H1 (cell line): ENCODE results near the gene DPY19L2. TPM values are rescaled to one million over a fixed set of nuclear protein-coding genes. Genes with fewer than 3 reads are reported as not detected.
"Not testable (repeated sequence)": the region's sequence is repeated elsewhere in the genome, so short reads cannot be mapped to it uniquely, and the experiment has no call there.

Experiments used
- CTCF ChIA-PET: fragments of 300-600 bp; sonication (Branson Sonifier 250); formaldehyde crosslinking; loops from one replicate; lab custom pipeline; 2021; ENCODE audit not compliant: partially characterized antibody; lab: Charles Lee
- POLR2A ChIA-PET: fragments of 300-600 bp; sonication (Branson Sonifier 250); formaldehyde crosslinking; loops from one replicate; lab custom pipeline; 2021; ENCODE audit warnings: inconsistent platforms; ENCODE audit not compliant: partially characterized antibody; lab: Charles Lee
- DNase-seq, 2 experiments: peaks; one replicate each; pipeline versions ENCODE4 v3.0.0 to v3.0.0-alpha.2; 2010 to 2022; ENCODE audit warnings: low spot score in 2 of 2, low read depth in 1 of 2, mixed read lengths in 1 of 2
- FAIRE-seq: peaks from 2 replicates; lab custom pipeline; 2011; peaks lifted over from hg19 to GRCh38; lab: Jason Lieb, UNC
- H2AFZ ChIP-seq: 2 replicates; pipeline ENCODE4 v1.8.1; 2012; ENCODE audit warnings: low read length, inconsistent platforms
- H2AK5ac ChIP-seq: 2 replicates; pipeline ENCODE4 v1.6.1; 2013; ENCODE audit warnings: low read depth, low read length
- H2BK120ac ChIP-seq: replicated peaks from 2 replicates; pipeline ENCODE3; 2013; ENCODE audit warnings: low read depth, low read length, inconsistent platforms
- H2BK12ac ChIP-seq: 2 replicates; pipeline ENCODE4 v1.6.1; 2013; ENCODE audit warnings: low read depth, low read length
- H2BK15ac ChIP-seq: 2 replicates; pipeline ENCODE4 v1.6.1; 2013; ENCODE audit warnings: low read length
- H2BK20ac ChIP-seq: 2 replicates; pipeline ENCODE4 v1.6.1; 2013; ENCODE audit warnings: low read length
- H2BK5ac ChIP-seq: 2 replicates; pipeline ENCODE4 v1.6.1; 2013; ENCODE audit warnings: low read depth, low read length
- H3K14ac ChIP-seq: 2 replicates; pipeline ENCODE4 v1.6.1; 2013; ENCODE audit warnings: inconsistent platforms; ENCODE audit not compliant: insufficient read length
- H3K18ac ChIP-seq: 2 replicates; pipeline ENCODE4 v1.6.1; 2013; ENCODE audit warnings: low read length; ENCODE audit errors: extremely low read depth
- H3K23ac ChIP-seq: 2 replicates; pipeline ENCODE4 v1.6.1; 2013; ENCODE audit warnings: inconsistent platforms; ENCODE audit not compliant: insufficient read length
- H3K23me2 ChIP-seq: 2 replicates; pipeline ENCODE4 v1.6.1; 2013; ENCODE audit warnings: low read depth, low read length
- H3K27ac ChIP-seq: 2 replicates; pipeline ENCODE4 v1.6.1; 2011; ENCODE audit warnings: low read depth, low read length, inconsistent platforms
- H3K27me3 ChIP-seq, 4 experiments: replicated peaks in 1 of 4; 1 replicate in 1 of 4; 2 replicates in 3 of 4; pipeline versions ENCODE4 v1.6.1 to v1.8.1; 2011 to 2013; ENCODE audit warnings: low read length in 3 of 4, mild to moderate bottlenecking in 3 of 4, inconsistent platforms in 2 of 4, mixed read lengths in 2 of 4, moderate library complexity in 1 of 4; ENCODE audit not compliant: control insufficient read depth in 3 of 4, insufficient read depth in 3 of 4; ENCODE audit errors: extremely low read depth in 1 of 4
- H3K36me3 ChIP-seq, 4 experiments: 2 replicates each; pipeline versions ENCODE4 v1.6.1 to v1.8.1; 2011 to 2013; ENCODE audit warnings: mild to moderate bottlenecking in 4 of 4, low read length in 3 of 4, moderate library complexity in 2 of 4, control low read depth in 1 of 4, inconsistent platforms in 1 of 4; ENCODE audit not compliant: insufficient read depth in 4 of 4, control insufficient read depth in 2 of 4
- H3K4ac ChIP-seq: replicated peaks from 2 replicates; pipeline ENCODE3; 2013; ENCODE audit warnings: low read length, low read depth, mixed read lengths, inconsistent platforms; ENCODE audit not compliant: insufficient read length
- H3K4me1 ChIP-seq, 4 experiments: replicated peaks in 1 of 4; 1 replicate in 1 of 4; 2 replicates in 3 of 4; pipeline versions ENCODE4 v1.6.1 to v1.8.1; 2011 to 2013; ENCODE audit warnings: low read length in 3 of 4, inconsistent platforms in 2 of 4, mixed read lengths in 1 of 4; ENCODE audit not compliant: insufficient read depth in 4 of 4, control insufficient read depth in 3 of 4
- H3K4me2 ChIP-seq, 2 experiments: 2 replicates each; pipeline versions ENCODE4 v1.6.1 to v1.8.1; 2011 to 2013; ENCODE audit warnings: low read depth in 2 of 2, low read length in 2 of 2, control low read depth in 1 of 2, inconsistent platforms in 1 of 2, mild to moderate bottlenecking in 1 of 2; ENCODE audit not compliant: insufficient read depth in 1 of 2
- H3K4me3 ChIP-seq, 4 experiments: fragments of 200-600, 300-600 bp in 1 of 4; sonication (generic), shearing (Covaris generic), sonication (Bioruptor Twin) in 1 of 4; 2 replicates each; pipeline versions ENCODE4 v1.5.1 to v1.8.1; 2011 to 2016; ENCODE audit warnings: low read length in 4 of 4, low read depth in 3 of 4, control low read depth in 2 of 4, inconsistent platforms in 2 of 4, mild to moderate bottlenecking in 2 of 4, mixed read lengths in 1 of 4, moderate library complexity in 1 of 4; ENCODE audit not compliant: insufficient read depth in 2 of 4; ENCODE audit errors: extremely low read depth in 1 of 4
- H3K56ac ChIP-seq: replicated peaks from 2 replicates; pipeline ENCODE3; 2013; ENCODE audit warnings: low read depth, mild to moderate bottlenecking, mixed read lengths, low read length, inconsistent platforms; ENCODE audit not compliant: insufficient read length
- H3K79me1 ChIP-seq: 2 replicates; pipeline ENCODE4 v1.6.1; 2013; ENCODE audit warnings: low read depth, low read length, control low read depth
- H3K79me2 ChIP-seq, 2 experiments: 2 replicates each; pipeline versions ENCODE4 v1.6.1 to v1.8.1; 2012 to 2013; ENCODE audit warnings: low read length in 2 of 2, mild to moderate bottlenecking in 2 of 2, inconsistent platforms in 1 of 2; ENCODE audit not compliant: insufficient read depth in 2 of 2, control insufficient read depth in 1 of 2
- H3K9ac ChIP-seq, 4 experiments: replicated peaks in 1 of 4; 1 replicate in 1 of 4; 2 replicates in 3 of 4; pipeline versions ENCODE4 v1.6.1 to v1.8.1; 2011 to 2013; ENCODE audit warnings: low read depth in 3 of 4, low read length in 3 of 4, control low read depth in 2 of 4, mild to moderate bottlenecking in 2 of 4, moderate library complexity in 2 of 4, inconsistent platforms in 1 of 4; ENCODE audit errors: extremely low read depth in 1 of 4
- H3K9me3 ChIP-seq, 2 experiments: 2 replicates each; pipeline versions ENCODE4 v1.6.1 to v1.8.1; 2012 to 2013; ENCODE audit warnings: mild to moderate bottlenecking in 2 of 2, moderate library complexity in 2 of 2, control low read depth in 1 of 2, inconsistent platforms in 1 of 2, low read depth in 1 of 2, low read length in 1 of 2, mixed read lengths in 1 of 2; ENCODE audit not compliant: insufficient read depth in 2 of 2
- H4K20me1 ChIP-seq, 2 experiments: replicated peaks in 1 of 2; 2 replicates each; pipeline versions ENCODE3 to v1.8.1; 2011 to 2013; ENCODE audit warnings: inconsistent platforms in 2 of 2, low read length in 2 of 2, mild to moderate bottlenecking in 1 of 2; ENCODE audit not compliant: insufficient read depth in 2 of 2, control insufficient read depth in 1 of 2
- H4K5ac ChIP-seq: 2 replicates; pipeline ENCODE4 v1.6.1; 2013; ENCODE audit warnings: low read length, low read depth, mixed read lengths, inconsistent platforms; ENCODE audit not compliant: insufficient read length
- H4K8ac ChIP-seq: 2 replicates; pipeline ENCODE4 v1.8.0; 2013; ENCODE audit warnings: mild to moderate bottlenecking, moderate library complexity, low read length, inconsistent platforms; ENCODE audit not compliant: insufficient read depth; ENCODE audit errors: extremely low read depth
- H4K91ac ChIP-seq: replicated peaks from 2 replicates; pipeline ENCODE3; 2013; ENCODE audit warnings: low read length, mixed read lengths, inconsistent platforms; ENCODE audit not compliant: insufficient read length
- WGBS, 2 experiments: shearing (Covaris generic) in 1 of 2; methylation state at CpG; one replicate each; pipeline versions ENCODE4 v1.1.6 to v1.1.7; 2013 to 2015; ENCODE audit warnings: low lambda C conversion rate in 2 of 2, mixed read lengths in 2 of 2, inconsistent platforms in 1 of 2, low coverage in 1 of 2, missing lambda C conversion rate in 1 of 2; ENCODE audit not compliant: insufficient replicate concordance in 2 of 2, insufficient coverage in 1 of 2, insufficient read length in 1 of 2; ENCODE audit errors: extremely low coverage in 1 of 2, missing lambda C conversion rate in 1 of 2; 5-methylcytosine and 5-hydroxymethylcytosine counted together
- polyA plus RNA-seq, 7 experiments: library from polyadenylated mRNA; depleted of rRNA in 3 of 7; stranded (reverse) in 5 of 7; unstranded in 2 of 7; fragments of >200 nt in 5 of 7; fragments of 200-250 nt in 2 of 7; gene quantifications; 1 replicate in 5 of 7; 2 replicates in 1 of 7; 4 replicates in 1 of 7; pipeline versions ENCODE4 v1.2.1 to v1.2.3, GENCODE V29; 2011 to 2013; ENCODE audit warnings: missing spikeins in 2 of 7, mixed read lengths in 2 of 7
- total RNA-seq: library from RNA; stranded (reverse); fragmentation: NEBNext Ultra II Directional; extraction: Animal tissue kit (Norgen Biotek cat#: 25700); gene quantifications from 2 replicates; pipeline ENCODE4 v1.2.1, GENCODE V29; 2021

The DPY19L2 gene
- total and polyA plus RNA-seq, 2 of the 8 experiments (the other 6 are each of a cell fraction or from before 2014, with no cell fraction given) = 2.2 to 3.3 TPM

DNA sequence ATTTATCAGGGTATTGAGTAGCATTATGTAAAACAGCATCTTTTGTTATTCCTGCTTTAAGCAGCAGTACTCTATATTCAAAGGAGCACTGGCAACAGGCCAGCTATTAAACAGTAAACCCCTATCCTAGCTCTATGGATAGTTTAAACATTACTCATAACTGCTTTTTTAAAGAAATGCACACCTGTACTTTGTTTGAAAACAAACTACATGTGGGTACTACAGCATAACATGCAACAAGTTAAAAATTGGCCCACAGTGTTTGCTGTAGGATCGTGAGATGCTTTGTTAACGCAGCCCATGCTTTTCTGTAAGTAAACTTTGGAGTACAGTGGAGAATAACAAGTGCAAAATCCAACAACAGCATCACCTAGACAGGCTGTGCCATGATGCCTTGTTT, 14.3 kb upstream of the DPY19L2 start:
- 91% methylated on average over 2 of the region's 2 CpGs; no CpG with 5 or more reads in 1 of the 2 experiments for WGBS, 2 experiments
- not testable (repeated sequence) for H3K36me3 ChIP-seq

GRCh38 chr12:63680758-63681157, 12.5 kb upstream of the DPY19L2 start:
- H2BK5ac ChIP-seq, CTCF ChIA-PET, H3K18ac ChIP-seq, H4K91ac ChIP-seq, H3K4me3 ChIP-seq, H3K4me1 ChIP-seq, H2AFZ ChIP-seq, H2BK120ac ChIP-seq, H3K79me2 ChIP-seq, H3K9ac ChIP-seq, H3K27me3 ChIP-seq, H3K23ac ChIP-seq, H2BK20ac ChIP-seq, H4K8ac ChIP-seq, H3K36me3 ChIP-seq, H3K79me1 ChIP-seq, DNase-seq, H3K14ac ChIP-seq, H3K27ac ChIP-seq, H3K9me3 ChIP-seq, H2AK5ac ChIP-seq, FAIRE-seq, H3K4me2 ChIP-seq, H4K20me1 ChIP-seq, H3K4ac ChIP-seq, H2BK12ac ChIP-seq, H4K5ac ChIP-seq, H3K56ac ChIP-seq, H2BK15ac ChIP-seq, H3K23me2 ChIP-seq: not testable (repeated sequence)
- POLR2A ChIA-PET = interaction anchor here (0.7 kb wide), 1 partner anchor 731 kb away, joined by 3 read pairs; no protein-coding TSS in a partner anchor

More for the DNA sequence above, 14.3 kb upstream of the DPY19L2 start:
- H2AK5ac ChIP-seq, H2BK20ac ChIP-seq, H2BK12ac ChIP-seq, H4K5ac ChIP-seq, H4K8ac ChIP-seq, H3K23ac ChIP-seq, H3K23me2 ChIP-seq, H3K56ac ChIP-seq, CTCF ChIA-PET, H3K27ac ChIP-seq, H2AFZ ChIP-seq, H2BK5ac ChIP-seq, H3K27me3 ChIP-seq, H3K14ac ChIP-seq, H4K91ac ChIP-seq, H3K79me1 ChIP-seq, H2BK120ac ChIP-seq, H3K9me3 ChIP-seq, DNase-seq, H3K79me2 ChIP-seq, POLR2A ChIA-PET, H3K18ac ChIP-seq, H3K9ac ChIP-seq, FAIRE-seq, H2BK15ac ChIP-seq, H3K4me2 ChIP-seq, H4K20me1 ChIP-seq, H3K4me1 ChIP-seq, H3K4me3 ChIP-seq, H3K4ac ChIP-seq: not testable (repeated sequence)
